HCT116 (cell line): ENCODE measurements around the gene CD74. TPM values are rescaled to one million over a fixed set of nuclear protein-coding genes. Genes with fewer than 3 reads are reported as not detected.

ENCODE experiments used
- ATAC-seq: fragments of 200-7000 bp; cut with Tn5 transposase; 2 replicates; pipeline ENCODE4 v1.9.1; 2020; ENCODE audit warnings: mild to moderate bottlenecking, moderate library complexity
- BruUV-seq: library from RNA; stranded (reverse); fragments of 400-500 nt; replicated peaks from 2 replicates; lab custom pipeline; 2021; lab: Mats Ljungman, UMichigan
- CTCF ChIA-PET: fragments of 300-600 bp; sonication (Branson Sonifier 250); formaldehyde crosslinking; loops from one replicate; lab custom pipeline; 2021; ENCODE audit warnings: antibody characterized with exemption; lab: Charles Lee
- POLR2A ChIA-PET: fragments of 300-600, 350-600 bp; sonication (Branson Sonifier 250); formaldehyde crosslinking; loops from one replicate; lab custom pipeline; 2021; ENCODE audit warnings: antibody characterized with exemption; lab: Charles Lee
- RAD21 ChIA-PET, 2 experiments: fragments of 300-600 bp; sonication (Branson Sonifier 250); formaldehyde crosslinking; loops; one replicate each; lab custom pipeline; 2023; ENCODE audit warnings: low total read pairs in 2 of 2; ENCODE audit not compliant: uncharacterized antibody in 2 of 2, unreplicated experiment in 2 of 2, low non-redundant PET in 1 of 2; lab: Charles Lee
- DNase-seq: peaks from one replicate; pipeline ENCODE4 v3.0.0-alpha.2; 2010; ENCODE audit warnings: low read depth, low spot score
- H2AFZ ChIP-seq: fragments of 200-600 bp; shearing (Covaris generic), sonication (generic); 2 replicates; pipeline ENCODE4 v1.6.1; 2017; ENCODE audit warnings: low read depth, mixed run types, mixed read lengths, antibody characterized with exemption, low read length; ENCODE audit not compliant: poor library complexity, severe bottlenecking
- H3K27ac ChIP-seq: 2 replicates; pipeline ENCODE4 v1.5.1; 2012; ENCODE audit warnings: low read depth, low read length
- H3K27me3 ChIP-seq: fragments of 200-600 bp; sonication (generic); 2 replicates; pipeline ENCODE4 v1.6.1; 2016; ENCODE audit warnings: mixed run types, low read length, mixed read lengths; ENCODE audit not compliant: insufficient read depth
- H3K36me3 ChIP-seq, 2 experiments: fragments of 200-500 bp in 1 of 2; fragments of 200-600 bp in 1 of 2; sonication (Bioruptor generic) in 1 of 2; sonication (generic) in 1 of 2; 2 replicates each; pipeline versions ENCODE4 v1.5.1 to v1.6.1; 2014 to 2016; ENCODE audit warnings: low read length in 2 of 2, inconsistent platforms in 1 of 2, mixed read lengths in 1 of 2, mixed run types in 1 of 2; ENCODE audit not compliant: insufficient read depth in 2 of 2, control insufficient read depth in 1 of 2
- H3K4me1 ChIP-seq, 2 experiments: fragments of 200-600 bp in 1 of 2; sonication (generic) in 1 of 2; 2 replicates each; pipeline versions ENCODE4 v1.5.1 to v1.6.1; 2012 to 2017; ENCODE audit warnings: low read length in 2 of 2, inconsistent platforms in 1 of 2, mild to moderate bottlenecking in 1 of 2, mixed read lengths in 1 of 2, mixed run types in 1 of 2, moderate library complexity in 1 of 2; ENCODE audit not compliant: insufficient read depth in 2 of 2, control insufficient read depth in 1 of 2
- H3K4me2 ChIP-seq: fragments of 200-600 bp; sonication (generic); 2 replicates; pipeline ENCODE4 v1.6.1; 2017; ENCODE audit warnings: mixed run types, low read length, mixed read lengths
- H3K4me3 ChIP-seq, 2 experiments: fragments of 200-600 bp in 1 of 2; sonication (generic) in 1 of 2; replicated peaks in 1 of 2; 2 replicates each; pipeline ENCODE4 v1.5.1; 2011 to 2016; ENCODE audit warnings: low read length in 2 of 2, control low read depth in 1 of 2, low read depth in 1 of 2, mild to moderate bottlenecking in 1 of 2, mixed read lengths in 1 of 2, mixed run types in 1 of 2
- H3K79me2 ChIP-seq: fragments of 200-600 bp; sonication (generic); 2 replicates; pipeline ENCODE4 v1.6.1; 2017; ENCODE audit warnings: mild to moderate bottlenecking, mixed run types, low read length, moderate library complexity, mixed read lengths; ENCODE audit not compliant: insufficient read depth
- H3K9ac ChIP-seq: fragments of 200-600 bp; sonication (generic); 2 replicates; pipeline ENCODE4 v1.6.1; 2016; ENCODE audit warnings: low read length, mixed read lengths
- H3K9me2 ChIP-seq: fragments of 200-600 bp; sonication (generic), shearing (Covaris generic); 2 replicates; pipeline ENCODE4 v1.6.1; 2017; ENCODE audit warnings: mixed run types, mild to moderate bottlenecking, moderate library complexity; ENCODE audit not compliant: insufficient read depth
- H3K9me3 ChIP-seq, 2 experiments: fragments of 200-500 bp in 1 of 2; fragments of 200-600 bp in 1 of 2; sonication (Bioruptor generic) in 1 of 2; sonication (generic) in 1 of 2; 2 replicates each; pipeline ENCODE4 v1.6.1; 2014 to 2017; ENCODE audit warnings: low read length in 2 of 2, mixed read lengths in 2 of 2, inconsistent platforms in 1 of 2, low read depth in 1 of 2, mild to moderate bottlenecking in 1 of 2, mixed run types in 1 of 2, moderate library complexity in 1 of 2; ENCODE audit not compliant: control insufficient read depth in 1 of 2, insufficient read depth in 1 of 2
- H4K20me1 ChIP-seq: fragments of 200-600 bp; sonication (generic), shearing (Covaris generic); 2 replicates; pipeline ENCODE4 v1.6.1; 2017; ENCODE audit warnings: mixed run types, mild to moderate bottlenecking, moderate library complexity; ENCODE audit not compliant: insufficient read depth
- CEBPB ChIP-seq: IDR thresholded peaks from 2 replicates; pipeline ENCODE4 v1.6.1; 2012; ENCODE audit warnings: low read depth
- ELF1 ChIP-seq: IDR thresholded peaks from 2 replicates; pipeline ENCODE4 v1.6.1; 2012; ENCODE audit warnings: low read depth, borderline replicate concordance
- EZH2 ChIP-seq: fragments of 200-600 bp; sonication (generic); IDR thresholded peaks from 2 replicates; pipeline ENCODE4 v1.6.1; 2017; ENCODE audit warnings: antibody characterized with exemption, mixed run types
- EZH2phosphoT487 ChIP-seq: fragments of 200-600 bp; IDR thresholded peaks from 2 replicates; pipeline ENCODE4 v1.6.1; 2018; ENCODE audit warnings: antibody characterized with exemption, borderline replicate concordance
- JUND ChIP-seq: IDR thresholded peaks from 2 replicates; pipeline ENCODE4 v1.6.1; 2012
- POLR2A ChIP-seq: IDR thresholded peaks from 2 replicates; pipeline ENCODE4 v1.7.0; 2011; ENCODE audit warnings: borderline replicate concordance; ENCODE audit not compliant: insufficient read depth, insufficient read length; ENCODE audit errors: extremely low read depth
- RAD21 ChIP-seq: IDR thresholded peaks from 2 replicates; pipeline ENCODE4 v1.6.1; 2012; ENCODE audit warnings: low read depth, mild to moderate bottlenecking
- TCF7L2 ChIP-seq: IDR thresholded peaks from 2 replicates; pipeline ENCODE4 v1.7.0; 2011; ENCODE audit warnings: borderline replicate concordance, inconsistent platforms; ENCODE audit not compliant: insufficient read depth, insufficient read length; ENCODE audit errors: extremely low read depth
- YY1 ChIP-seq: IDR thresholded peaks from 2 replicates; pipeline ENCODE4 v1.6.1; 2011; ENCODE audit warnings: low read length, low read depth, moderate library complexity, mild to moderate bottlenecking; ENCODE audit not compliant: insufficient replicate concordance; ENCODE audit errors: extremely low read depth
- intact Hi-C: fragments of 100-400 bp; cut with micrococcal nuclease; formaldehyde crosslinking; loops from 2 replicates; pipeline ENCODE4 v1.10.0; 2022
- total RNA-seq: library from RNA; stranded (reverse); gene quantifications from one replicate; pipeline ENCODE4 v1.2.1, GENCODE V29; 2021; ENCODE audit not compliant: unreplicated experiment
- TF ChIP-seq, protein P1 (sequence below): IDR thresholded peaks from 2 replicates; pipeline ENCODE4 v1.6.1; 2012; ENCODE audit warnings: low read depth
- TF ChIP-seq, protein P2 (sequence below): IDR thresholded peaks from 2 replicates; pipeline ENCODE4 v1.6.1; 2012

The CD74 gene
- total RNA-seq, 1 experiment from 2014 or later = 8.9 TPM

DNA sequence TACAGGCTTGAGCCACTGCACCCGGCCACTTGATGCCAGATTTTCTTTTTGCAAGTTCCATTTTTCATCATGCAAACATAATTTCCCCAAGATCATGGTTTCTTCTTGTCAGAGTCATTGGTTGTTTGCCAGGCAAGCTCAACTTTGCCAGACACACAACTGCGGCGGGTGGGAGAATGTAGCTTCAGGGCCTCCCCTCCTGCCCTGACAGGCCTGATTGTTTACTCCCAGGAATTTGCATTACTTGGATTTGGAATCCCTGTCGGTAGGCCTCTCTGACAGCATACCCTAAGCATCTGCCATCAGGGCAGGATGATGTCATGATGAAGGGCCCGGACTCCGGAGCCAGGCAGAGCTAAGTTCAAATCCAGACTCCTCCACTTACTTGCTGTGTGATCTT, 21.8 kb upstream of the CD74 start:
- Histone ChIP-seq H3K9me3 (no peaks in the 10 kb centered on the region), H3K79me2 (no peaks in the 10 kb centered on the region), H3K9me2 (no peaks in the 10 kb centered on the region), H4K20me1 (no peaks in the 10 kb centered on the region), H3K4me3 (no peak overlapping the region), H3K27me3 (no peaks in the 10 kb centered on the region), H3K36me3 (no peaks in the 10 kb centered on the region), H3K4me2 (no peak overlapping the region), H3K4me1 (peaks cover 7 to 10% of the 10 kb centered on the region in 2 experiments; a peak in 3 of 4 replicates)
- BruUV-seq = no TSS peak
- POLR2A ChIA-PET = no interaction called here
- DNase-seq = no peak
- intact Hi-C loops = loop anchor here (5.0 kb wide), 1 partner anchor 532 kb away; no protein-coding TSS in a partner anchor
- TF ChIP-seq EZH2phosphoT487 (no peak), EZH2 (no peak), TCF7L2 (no peak), RAD21 (no peak), POLR2A (no peak), ELF1 (no peak), CEBPB (no peak), JUND (no peak), YY1 (no peak)
- TF ChIP-seq, protein P1, sequence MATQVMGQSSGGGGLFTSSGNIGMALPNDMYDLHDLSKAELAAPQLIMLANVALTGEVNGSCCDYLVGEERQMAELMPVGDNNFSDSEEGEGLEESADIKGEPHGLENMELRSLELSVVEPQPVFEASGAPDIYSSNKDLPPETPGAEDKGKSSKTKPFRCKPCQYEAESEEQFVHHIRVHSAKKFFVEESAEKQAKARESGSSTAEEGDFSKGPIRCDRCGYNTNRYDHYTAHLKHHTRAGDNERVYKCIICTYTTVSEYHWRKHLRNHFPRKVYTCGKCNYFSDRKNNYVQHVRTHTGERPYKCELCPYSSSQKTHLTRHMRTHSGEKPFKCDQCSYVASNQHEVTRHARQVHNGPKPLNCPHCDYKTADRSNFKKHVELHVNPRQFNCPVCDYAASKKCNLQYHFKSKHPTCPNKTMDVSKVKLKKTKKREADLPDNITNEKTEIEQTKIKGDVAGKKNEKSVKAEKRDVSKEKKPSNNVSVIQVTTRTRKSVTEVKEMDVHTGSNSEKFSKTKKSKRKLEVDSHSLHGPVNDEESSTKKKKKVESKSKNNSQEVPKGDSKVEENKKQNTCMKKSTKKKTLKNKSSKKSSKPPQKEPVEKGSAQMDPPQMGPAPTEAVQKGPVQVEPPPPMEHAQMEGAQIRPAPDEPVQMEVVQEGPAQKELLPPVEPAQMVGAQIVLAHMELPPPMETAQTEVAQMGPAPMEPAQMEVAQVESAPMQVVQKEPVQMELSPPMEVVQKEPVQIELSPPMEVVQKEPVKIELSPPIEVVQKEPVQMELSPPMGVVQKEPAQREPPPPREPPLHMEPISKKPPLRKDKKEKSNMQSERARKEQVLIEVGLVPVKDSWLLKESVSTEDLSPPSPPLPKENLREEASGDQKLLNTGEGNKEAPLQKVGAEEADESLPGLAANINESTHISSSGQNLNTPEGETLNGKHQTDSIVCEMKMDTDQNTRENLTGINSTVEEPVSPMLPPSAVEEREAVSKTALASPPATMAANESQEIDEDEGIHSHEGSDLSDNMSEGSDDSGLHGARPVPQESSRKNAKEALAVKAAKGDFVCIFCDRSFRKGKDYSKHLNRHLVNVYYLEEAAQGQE = no peak
- TF ChIP-seq, protein P2, sequence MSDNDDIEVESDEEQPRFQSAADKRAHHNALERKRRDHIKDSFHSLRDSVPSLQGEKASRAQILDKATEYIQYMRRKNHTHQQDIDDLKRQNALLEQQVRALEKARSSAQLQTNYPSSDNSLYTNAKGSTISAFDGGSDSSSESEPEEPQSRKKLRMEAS = no peak
- TF ChIP-seq, all 23 proteins: peak for 0
- Histone ChIP-seq H2AFZ (no peak overlapping the region), H3K27ac (no peak overlapping the region), H3K9ac (no peak overlapping the region)
- no peak for ATAC-seq
- ChIA-PET RAD21 (no interaction called here), CTCF (interaction anchor here (1.3 kb wide), 1 partner anchor 24 kb away, joined by 4 read pairs; no protein-coding TSS in a partner anchor)
